Measurements from ENCODE around the gene CYS1.
"Not testable (repeated sequence)": the region's sequence is repeated elsewhere in the genome, so short reads cannot be mapped to it uniquely, and the experiment has no call there.

CYS1 gene

GRCh38 chr2:10014418-10015190 is 65.6 kb downstream of the CYS1 start:
- Histone ChIP-seq H3K9me3 (no peaks in the 10 kb centered on the region), H3K27ac (no peak overlapping the region), H3K4me1 (ENCODE audit: control insufficient read depth in 1 of 2, insufficient read depth in 1 of 2, low read depth in 1 of 2, low read length in 1 of 2) (peaks cover 7 to 8% of the 10 kb centered on the region in 2 experiments), H3K36me3 (no peaks in the 10 kb centered on the region), H3K4me3 (ENCODE audit: low read depth in 1 of 2, low read length in 1 of 2) (no peak overlapping the region), H3K27me3 (no peaks in the 10 kb centered on the region)
- no peak for TF ChIP-seq CTCF (IDR thresholded peaks at IDR 0.05)

- not testable (repeated sequence) for H3K36me3 ChIP-seq; H3K27ac ChIP-seq; H3K4me3 ChIP-seq (ENCODE audit: low read depth in 1 of 2, low read length in 1 of 2)
Measured at GRCh38 chr2:10013651-10014417, 66.4 kb downstream of the CYS1 start.

GRCh38 chr2:10012963-10013461 is 67.2 kb downstream of the CYS1 start:
- H3K36me3 ChIP-seq, result no peaks in the 10 kb centered on the region
- H3K27me3 ChIP-seq, result peaks cover 14% of the 10 kb centered on the region
- no peaks in the 10 kb centered on the region for H3K9me3 ChIP-seq
- H3K4me1 ChIP-seq (ENCODE audit: control insufficient read depth in 1 of 2, insufficient read depth in 1 of 2, low read depth in 1 of 2, low read length in 1 of 2), result no peaks in the 10 kb centered on the region
- TF ChIP-seq CTCF (IDR thresholded peaks at IDR 0.05), result no peak
- H3K4me3 ChIP-seq (ENCODE audit: low read depth in 1 of 2, low read length in 1 of 2), result no peak overlapping the region
- no peak overlapping the region for H3K27ac ChIP-seq

More at GRCh38 chr2:10013651-10014417, 66.4 kb downstream of the CYS1 start:
- H3K9me3 ChIP-seq; H3K27me3 ChIP-seq; H3K4me1 ChIP-seq (ENCODE audit: control insufficient read depth in 1 of 2, insufficient read depth in 1 of 2, low read depth in 1 of 2, low read length in 1 of 2): not testable (repeated sequence)

GRCh38 chr2:10012366-10012962 is 67.7 kb downstream of the CYS1 start:
- H3K9me3 ChIP-seq; H3K27ac ChIP-seq; H3K4me1 ChIP-seq (ENCODE audit: control insufficient read depth in 1 of 2, insufficient read depth in 1 of 2, low read depth in 1 of 2, low read length in 1 of 2); H3K36me3 ChIP-seq; H3K4me3 ChIP-seq (ENCODE audit: low read depth in 1 of 2, low read length in 1 of 2): not testable (repeated sequence)
- peaks cover 20% of the 10 kb centered on the region for H3K27me3 ChIP-seq

GRCh38 chr2:10011606-10012325 is 68.4 kb downstream of the CYS1 start:
- H3K27ac ChIP-seq; H3K4me1 ChIP-seq (ENCODE audit: control insufficient read depth in 1 of 2, insufficient read depth in 1 of 2, low read depth in 1 of 2, low read length in 1 of 2); H3K36me3 ChIP-seq; H3K9me3 ChIP-seq; H3K4me3 ChIP-seq (ENCODE audit: low read depth in 1 of 2, low read length in 1 of 2): not testable (repeated sequence)
- peaks cover 27% of the 10 kb centered on the region for H3K27me3 ChIP-seq

GRCh38 chr2:10010861-10011605 is 69.2 kb downstream of the CYS1 start:
- H3K4me1 ChIP-seq (ENCODE audit: control insufficient read depth in 1 of 2, insufficient read depth in 1 of 2, low read depth in 1 of 2, low read length in 1 of 2); H3K9me3 ChIP-seq; H3K4me3 ChIP-seq (ENCODE audit: low read depth in 1 of 2, low read length in 1 of 2); H3K36me3 ChIP-seq; H3K27ac ChIP-seq: not testable (repeated sequence)
- H3K27me3 ChIP-seq, result peaks cover 34% of the 10 kb centered on the region
